ENCODE measurements around the gene TXNL4A. TPM values are rescaled to one million over a fixed set of nuclear protein-coding genes. Genes with fewer than 3 reads are reported as not detected.

Gene TXNL4A
- total and polyA plus RNA-seq, 4 donors = 29.9 to 101 (median 85.2) TPM

DNA sequence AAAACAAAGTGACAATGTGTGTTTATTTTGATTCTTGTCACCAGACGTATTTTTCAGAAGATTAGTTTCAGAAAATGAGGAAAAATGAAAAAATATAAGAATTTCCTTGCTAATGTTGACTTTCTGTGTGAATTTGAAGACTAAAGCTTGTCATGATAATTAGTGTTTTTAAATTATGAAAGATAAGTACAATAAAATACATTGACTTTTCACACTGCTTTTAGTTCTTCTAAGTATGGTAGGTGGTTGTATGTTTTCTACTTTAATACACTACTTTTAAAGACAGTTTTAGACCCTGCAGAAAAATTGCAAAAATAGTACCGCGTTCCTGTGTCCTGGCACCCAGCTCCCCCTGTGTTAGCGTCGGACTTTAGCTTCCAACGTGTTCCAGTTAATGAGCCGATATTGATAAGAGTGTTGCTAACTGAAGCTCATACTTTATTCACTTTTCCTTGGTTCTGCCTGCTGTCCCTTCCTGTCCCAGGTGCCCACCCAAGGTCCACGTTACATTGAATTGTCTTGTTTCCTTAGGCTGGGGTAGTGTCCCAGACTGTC lies 46.6 kb upstream of the TXNL4A start:
- H3K4me1 ChIP-seq (ENCODE audit: control insufficient read depth in 5 of 5, insufficient read depth in 5 of 5, low read length in 5 of 5) = peaks cover 4 to 17% (median 8%) of the 10 kb centered on the region in 5 donors
- ATAC-seq (ENCODE audit: insufficient read depth, low FRiP score) = no peak
- peak overlapping the region; percentile 93 for H3K4me3 ChIP-seq
- H3K9me3 ChIP-seq (ENCODE audit: control insufficient read depth in 4 of 4, insufficient read depth in 3 of 4, low read length in 3 of 4) = peaks cover 0 to 2% (median 0%) of the 10 kb centered on the region in 4 donors
- H3K27me3 ChIP-seq (ENCODE audit: control insufficient read depth in 3 of 3, insufficient read depth in 3 of 3, low read length in 2 of 3) = no peaks in the 10 kb centered on the region
- peak overlapping the region in 1 of 2 donors; percentile 61 for H3K9ac ChIP-seq (ENCODE audit: insufficient read depth in 1 of 2, low read length in 2 of 2)
- H3K27ac ChIP-seq (ENCODE audit: low read depth in 1 of 2, low read length in 1 of 2) = peak overlapping the region in 1 of 2 donors; percentile 88
- DNase-seq = peak in 1 of 3 donors; percentile 38
- 12 to 13% methylated on average over 8 of the region's 8 CpGs for WGBS, 2 donors
- TF ChIP-seq, protein P1, sequence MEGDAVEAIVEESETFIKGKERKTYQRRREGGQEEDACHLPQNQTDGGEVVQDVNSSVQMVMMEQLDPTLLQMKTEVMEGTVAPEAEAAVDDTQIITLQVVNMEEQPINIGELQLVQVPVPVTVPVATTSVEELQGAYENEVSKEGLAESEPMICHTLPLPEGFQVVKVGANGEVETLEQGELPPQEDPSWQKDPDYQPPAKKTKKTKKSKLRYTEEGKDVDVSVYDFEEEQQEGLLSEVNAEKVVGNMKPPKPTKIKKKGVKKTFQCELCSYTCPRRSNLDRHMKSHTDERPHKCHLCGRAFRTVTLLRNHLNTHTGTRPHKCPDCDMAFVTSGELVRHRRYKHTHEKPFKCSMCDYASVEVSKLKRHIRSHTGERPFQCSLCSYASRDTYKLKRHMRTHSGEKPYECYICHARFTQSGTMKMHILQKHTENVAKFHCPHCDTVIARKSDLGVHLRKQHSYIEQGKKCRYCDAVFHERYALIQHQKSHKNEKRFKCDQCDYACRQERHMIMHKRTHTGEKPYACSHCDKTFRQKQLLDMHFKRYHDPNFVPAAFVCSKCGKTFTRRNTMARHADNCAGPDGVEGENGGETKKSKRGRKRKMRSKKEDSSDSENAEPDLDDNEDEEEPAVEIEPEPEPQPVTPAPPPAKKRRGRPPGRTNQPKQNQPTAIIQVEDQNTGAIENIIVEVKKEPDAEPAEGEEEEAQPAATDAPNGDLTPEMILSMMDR (IDR thresholded peaks at IDR 0.05; ENCODE audit: control extremely low read depth, extremely low read depth) = no peak
- peaks cover 3 to 13% (median 6%) of the 10 kb centered on the region in 4 donors for H3K36me3 ChIP-seq (ENCODE audit: control insufficient read depth in 4 of 4, insufficient read depth in 4 of 4, low read length in 4 of 4)

DNA sequence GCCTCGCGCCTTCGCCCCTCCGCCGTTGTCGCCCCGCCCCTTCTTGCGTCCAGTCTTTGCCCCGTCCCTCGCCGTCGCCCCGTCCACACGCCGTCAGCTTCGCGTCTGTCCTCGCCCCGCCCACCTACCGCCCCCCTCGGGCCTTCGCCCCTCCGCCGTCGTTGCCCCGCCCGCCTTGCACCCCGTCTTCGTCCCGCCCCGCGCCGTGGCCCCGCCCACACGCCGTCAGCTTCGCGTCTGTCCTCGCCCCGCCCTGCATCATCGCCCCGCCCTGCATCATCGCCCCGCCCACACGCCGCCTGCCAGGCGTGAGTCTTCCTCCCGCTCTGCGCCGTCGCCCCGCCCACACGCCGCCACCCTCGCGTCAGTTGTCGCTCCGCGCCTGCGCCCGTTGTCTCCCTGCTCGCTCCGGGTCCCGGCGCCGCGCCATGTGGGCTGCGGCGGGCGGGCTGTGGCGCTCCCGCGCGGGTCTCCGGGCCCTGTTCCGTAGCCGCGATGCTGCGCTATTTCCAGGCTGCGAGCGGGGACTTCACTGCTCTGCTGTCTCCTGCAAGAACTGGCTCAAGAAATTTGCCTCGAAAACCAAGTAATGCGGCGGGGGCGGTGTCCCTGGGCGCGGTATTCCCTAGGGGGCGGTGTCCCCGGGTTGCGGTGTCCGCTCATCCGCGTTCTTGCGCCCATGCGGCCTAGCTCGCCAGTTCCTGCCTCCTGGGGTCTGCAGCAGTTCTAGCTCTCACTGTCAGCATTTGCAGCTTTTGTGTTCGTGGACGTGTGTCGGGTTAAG lies 45.9 kb upstream of the TXNL4A start, which contains the start of gene RBFA:
Gene RBFA, plus strand, starts transcription at position 367 of the 784 bp plus-strand sequence. Its CDS starts 62 bp downstream, at position 429.
- Histone ChIP-seq H3K9me3 (ENCODE audit: control insufficient read depth in 4 of 4, insufficient read depth in 3 of 4, low read length in 3 of 4) (peaks cover 0 to 2% (median 0%) of the 10 kb centered on the region in 4 donors), H3K27ac (ENCODE audit: low read depth in 1 of 2, low read length in 1 of 2) (peak within 1 kb of the TSS; percentile 84 to 88), H3K4me3 (peak within 1 kb of the TSS; percentile 93), H3K9ac (ENCODE audit: insufficient read depth in 1 of 2, low read length in 2 of 2) (peak within 1 kb of the TSS; percentile 48 to 61), H3K36me3 (ENCODE audit: control insufficient read depth in 4 of 4, insufficient read depth in 4 of 4, low read length in 4 of 4) (peaks cover 0 to 10% (median 6%) of the 10 kb centered on the region in 4 donors), H3K4me1 (ENCODE audit: control insufficient read depth in 5 of 5, insufficient read depth in 5 of 5, low read length in 5 of 5) (peaks cover 4 to 17% (median 8%) of the 10 kb centered on the region in 5 donors), H3K27me3 (ENCODE audit: control insufficient read depth in 3 of 3, insufficient read depth in 3 of 3, low read length in 2 of 3) (no peaks in the 10 kb centered on the region)
- peak; percentile 92 for ATAC-seq (ENCODE audit: insufficient read depth, low FRiP score)
- TF ChIP-seq, protein P1 (IDR thresholded peaks at IDR 0.05; ENCODE audit: control extremely low read depth, extremely low read depth) = no peak
- 1% methylated on average over 73 to 99 of the region's 99 CpGs for WGBS, 2 donors
- DNase-seq = peak; percentile 99 to 100 (median 100)

DNA sequence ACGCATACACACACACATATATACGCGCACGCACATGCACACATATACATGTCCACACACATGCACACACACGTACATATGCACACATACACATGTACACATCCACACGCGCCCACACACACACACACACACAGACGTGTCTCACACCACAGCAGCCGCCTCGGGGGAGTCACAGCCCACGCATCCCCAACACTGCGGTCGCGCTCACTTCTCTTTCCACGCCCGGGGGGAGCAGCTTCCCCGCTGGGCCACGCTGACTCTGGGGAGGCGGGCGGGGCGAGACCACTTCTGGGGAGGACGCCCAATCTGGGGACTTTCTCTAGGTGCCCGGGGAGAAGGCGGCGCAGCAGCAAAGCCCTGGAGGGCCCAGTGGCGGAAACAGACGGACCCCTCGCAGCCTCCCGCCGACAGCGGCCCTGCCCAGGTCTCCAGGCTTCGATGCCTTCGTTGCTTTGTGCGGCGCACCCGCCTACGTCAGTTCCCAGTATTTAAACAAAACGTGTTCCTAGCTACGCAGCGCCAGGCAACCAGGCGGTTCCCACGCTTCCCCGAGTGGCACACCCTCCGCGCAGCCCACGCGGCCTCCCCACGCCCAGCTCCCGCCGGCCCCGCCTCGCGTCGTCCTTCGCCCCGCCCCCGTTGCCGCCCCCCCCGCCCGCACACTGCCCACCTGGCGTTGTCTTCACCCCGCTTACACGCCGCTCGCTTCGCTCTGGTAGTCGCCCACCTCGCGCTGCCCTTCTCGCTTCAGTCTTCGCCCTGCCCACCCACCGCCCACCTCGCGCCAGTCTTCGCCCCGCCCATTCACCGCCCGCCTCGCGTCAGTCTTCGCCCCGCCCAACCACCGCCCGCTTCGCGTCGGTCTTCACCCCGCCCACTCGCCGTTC lies 45.1 kb upstream of the TXNL4A start:
- Histone ChIP-seq H3K4me1 (ENCODE audit: control insufficient read depth in 5 of 5, insufficient read depth in 5 of 5, low read length in 5 of 5) (peaks cover 4 to 17% (median 8%) of the 10 kb centered on the region in 5 donors), H3K27me3 (ENCODE audit: control insufficient read depth in 3 of 3, insufficient read depth in 3 of 3, low read length in 2 of 3) (no peaks in the 10 kb centered on the region), H3K27ac (ENCODE audit: low read depth in 1 of 2, low read length in 1 of 2) (peak overlapping the region; percentile 36 to 79), H3K4me3 (peak overlapping the region; percentile 63), H3K9ac (ENCODE audit: insufficient read depth in 1 of 2, low read length in 2 of 2) (peak overlapping the region; percentile 48 to 67), H3K36me3 (ENCODE audit: control insufficient read depth in 4 of 4, insufficient read depth in 4 of 4, low read length in 4 of 4) (peaks cover 0 to 10% (median 4%) of the 10 kb centered on the region in 4 donors), H3K9me3 (ENCODE audit: control insufficient read depth in 4 of 4, insufficient read depth in 3 of 4, low read length in 3 of 4) (peaks cover 0 to 2% (median 0%) of the 10 kb centered on the region in 4 donors)
- ATAC-seq (ENCODE audit: insufficient read depth, low FRiP score) = peak; percentile 72
- 5 to 6% methylated on average over 62 to 90 of the region's 90 CpGs for WGBS, 2 donors
- TF ChIP-seq, protein P1 (IDR thresholded peaks at IDR 0.05; ENCODE audit: control extremely low read depth, extremely low read depth) = no peak
- peak in 1 of 3 donors; percentile 51 for DNase-seq
